SK-N-SH treated with all-trans-retinoic acid at 6 μM for 48 hours (cell line): ENCODE data around the gene MKRN3.

ENCODE experiments used
- ARNTL ChIP-seq: fragments of 450-650 bp; formaldehyde crosslinking; IDR thresholded peaks from 2 replicates; pipeline ENCODE4 v1.5.0; 2020; ENCODE audit warnings: low read depth, mild to moderate bottlenecking, moderate library complexity, borderline replicate concordance
- BACH2 ChIP-seq: fragments of 250-450 bp; sonication (Bioruptor Pico); IDR thresholded peaks from 2 replicates; pipeline ENCODE4 v1.9.0; 2021; ENCODE audit warnings: mild to moderate bottlenecking, borderline replicate concordance
- CREB5 ChIP-seq: fragments of 250-450 bp; sonication (Bioruptor Pico); IDR thresholded peaks from 2 replicates; pipeline ENCODE4 v1.5.1; 2020; ENCODE audit warnings: low read depth, mild to moderate bottlenecking, moderate library complexity
- CSRNP3 ChIP-seq: fragments of 250-450 bp; sonication (Bioruptor Pico); IDR thresholded peaks from 2 replicates; pipeline ENCODE4 v1.5.1; 2021; ENCODE audit warnings: mild to moderate bottlenecking, moderate library complexity
- GLIS3 ChIP-seq: fragments of 250-450 bp; sonication (Bioruptor Pico); IDR thresholded peaks from 2 replicates; pipeline ENCODE4 v1.5.0; 2020; ENCODE audit warnings: mild to moderate bottlenecking, moderate library complexity
- PATZ1 ChIP-seq: fragments of 250-450 bp; sonication (Bioruptor Pico); IDR thresholded peaks from 2 replicates; pipeline ENCODE4 v1.8.0; 2020; ENCODE audit warnings: mild to moderate bottlenecking, moderate library complexity, borderline replicate concordance
- PPARA ChIP-seq: fragments of 250-450 bp; sonication (Bioruptor Pico); IDR thresholded peaks from 2 replicates; pipeline ENCODE4 v1.5.0; 2020; ENCODE audit warnings: mild to moderate bottlenecking, borderline replicate concordance
- SNAI2 ChIP-seq: fragments of 250-450 bp; sonication (Bioruptor Pico); IDR thresholded peaks from 2 replicates; pipeline ENCODE4 v1.5.0; 2020; ENCODE audit warnings: mild to moderate bottlenecking, moderate library complexity
- ZFP3 ChIP-seq: fragments of 250-450 bp; sonication (Bioruptor Pico); IDR thresholded peaks from 2 replicates; pipeline ENCODE4 v1.5.0; 2020; ENCODE audit warnings: mild to moderate bottlenecking, moderate library complexity
- ZFP30 ChIP-seq: fragments of 450-650 bp; formaldehyde crosslinking; IDR thresholded peaks from 2 replicates; pipeline ENCODE4 v1.5.0; 2022; ENCODE audit warnings: mild to moderate bottlenecking, moderate library complexity
- ZNF70 ChIP-seq: fragments of 450-650 bp; formaldehyde crosslinking; IDR thresholded peaks from 2 replicates; pipeline ENCODE4 v1.5.0; 2020; ENCODE audit warnings: mild to moderate bottlenecking, moderate library complexity

GRCh38 chr15:23616536-23616935 is 51.1 kb downstream of the MKRN3 start:
- TF ChIP-seq ARNTL (no peak), ZFP3 (no peak), PATZ1 (CRISPR knock-in tag) (no peak), SNAI2 (CRISPR knock-in tag) (no peak), ZNF70 (no peak), BACH2 (no peak), CREB5 (no peak), CSRNP3 (CRISPR knock-in tag) (no peak), GLIS3 (CRISPR knock-in tag) (no peak), ZFP30 (CRISPR knock-in tag) (no peak), PPARA (no peak)
